Colonic mucosa (tissue), 4 donors: ENCODE data around the gene HSPA9. TPM values are rescaled to one million over a fixed set of nuclear protein-coding genes. Genes with fewer than 3 reads are reported as not detected.
"Not testable (repeated sequence)": the region's sequence is repeated elsewhere in the genome, so short reads cannot be mapped to it uniquely, and the experiment has no call there.

Experiments
- DNase-seq: peaks from one replicate; pipeline ENCODE4 v3.0.0-alpha.2; 2020
- H3K27ac ChIP-seq: fragments of 200-600 bp; one replicate; pipeline ENCODE4 v1.8.0; 2021
- H3K27me3 ChIP-seq: fragments of 200-600 bp; one replicate; pipeline ENCODE4 v1.8.0; 2021
- H3K36me3 ChIP-seq: fragments of 200-600 bp; one replicate; pipeline ENCODE4 v1.8.0; 2021
- H3K4me1 ChIP-seq: fragments of 200-600 bp; one replicate; pipeline ENCODE4 v1.8.0; 2021; ENCODE audit warnings: mild to moderate bottlenecking
- H3K4me3 ChIP-seq: fragments of 200-600 bp; one replicate; pipeline ENCODE4 v1.8.0; 2021
- H3K9ac ChIP-seq, 2 donors: one replicate each; pipeline ENCODE4 v1.7.0; 2013; ENCODE audit warnings: control low read depth in 2 of 2, low read depth in 2 of 2, low read length in 2 of 2
- H3K9me3 ChIP-seq: fragments of 200-600 bp; one replicate; pipeline ENCODE4 v1.8.0; 2021
- CTCF ChIP-seq: fragments of 200-600 bp; IDR thresholded peaks from one replicate; pipeline ENCODE4 v1.8.0; 2022; ENCODE audit warnings: antibody characterized with exemption, mild to moderate bottlenecking
- intact Hi-C: fragments of 100-400 bp; cut with DNase I; formaldehyde crosslinking; loops from one replicate; pipeline ENCODE4 v1.14.1; 2022
- total RNA-seq, 2 donors: library from RNA; stranded (reverse); fragmentation: NEBNext Ultra II Directional in 1 of 2; extraction: Animal tissue kit (Norgen Biotek cat#: 25700) in 1 of 2; gene quantifications; one replicate each; pipeline ENCODE4 v1.2.1, GENCODE V29; 2021
- donor health status: healthy.
- donor health status: DM: no; HTN: no; CAD: no.
- donor health status: DM: no; HTN: no; CAD: no.

The HSPA9 gene
- total RNA-seq, 2 donors from 2014 or later: 196 to 289 TPM

- Histone ChIP-seq H3K4me1 (no peaks in the 10 kb centered on the region), H3K36me3 (peaks cover 5% of the 10 kb centered on the region), H3K4me3 (no peak overlapping the region), H3K9me3 (no peaks in the 10 kb centered on the region), H3K27ac (no peak overlapping the region), H3K27me3 (no peaks in the 10 kb centered on the region), H3K9ac (no peak overlapping the region)
- intact Hi-C loops: no loop called here
- no peak for TF ChIP-seq CTCF
- DNase-seq: no peak
Measured at GRCh38 chr5:138514021-138514420, 61.2 kb downstream of the HSPA9 start.

DNA sequence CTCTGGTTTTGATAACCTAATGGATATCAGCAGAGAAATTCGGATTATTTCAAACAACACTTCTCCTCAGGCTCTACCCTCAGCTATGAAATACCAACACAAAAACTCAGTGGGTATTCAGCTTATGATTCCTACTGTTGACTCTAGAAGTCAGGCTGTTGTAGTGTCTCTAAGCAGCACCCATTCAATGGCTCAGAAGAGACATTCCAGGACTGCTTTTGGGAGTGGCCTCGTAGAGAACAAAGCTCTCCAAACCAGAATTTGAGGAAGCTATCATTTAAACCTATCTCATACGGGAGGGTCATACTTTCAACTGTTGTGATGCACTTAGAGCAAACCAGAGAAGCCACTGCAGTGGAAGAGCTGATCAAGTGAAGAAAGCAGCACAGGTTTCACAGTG, 66.2 kb downstream of the HSPA9 start:
- no peaks in the 10 kb centered on the region for H3K27me3 ChIP-seq
- no peak overlapping the region for H3K4me3 ChIP-seq
- H3K4me1 ChIP-seq: no peaks in the 10 kb centered on the region
- no peaks in the 10 kb centered on the region for H3K36me3 ChIP-seq
- TF ChIP-seq CTCF: no peak
- intact Hi-C loops: no loop called here
- H3K9ac ChIP-seq: no peak overlapping the region
- no peaks in the 10 kb centered on the region for H3K9me3 ChIP-seq
- no peak for DNase-seq
- H3K27ac ChIP-seq: no peak overlapping the region

DNA sequence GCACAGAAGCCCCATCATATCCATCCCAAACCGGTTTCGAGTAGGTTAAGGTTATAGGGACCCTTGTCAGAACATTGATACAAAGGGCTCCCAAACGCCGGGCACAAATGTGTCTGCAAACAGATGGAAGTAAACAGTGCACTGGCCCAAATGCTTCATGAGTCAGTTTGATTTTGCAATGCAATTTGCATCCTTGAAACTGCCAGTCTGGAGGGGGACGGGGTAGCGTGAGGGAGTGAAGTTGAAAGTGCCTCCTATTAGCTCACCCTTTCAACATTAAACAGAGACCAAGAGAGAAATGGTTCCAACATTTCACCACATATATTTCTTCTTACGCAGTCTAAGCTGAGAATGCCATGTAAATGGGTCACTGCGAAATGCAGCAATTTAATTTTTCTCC, 67.7 kb downstream of the HSPA9 start:
- H3K4me3 ChIP-seq, H3K9me3 ChIP-seq, H3K9ac ChIP-seq, DNase-seq, H3K27ac ChIP-seq, H3K4me1 ChIP-seq, intact Hi-C loops, H3K36me3 ChIP-seq, H3K27me3 ChIP-seq: not testable (repeated sequence)

DNA sequence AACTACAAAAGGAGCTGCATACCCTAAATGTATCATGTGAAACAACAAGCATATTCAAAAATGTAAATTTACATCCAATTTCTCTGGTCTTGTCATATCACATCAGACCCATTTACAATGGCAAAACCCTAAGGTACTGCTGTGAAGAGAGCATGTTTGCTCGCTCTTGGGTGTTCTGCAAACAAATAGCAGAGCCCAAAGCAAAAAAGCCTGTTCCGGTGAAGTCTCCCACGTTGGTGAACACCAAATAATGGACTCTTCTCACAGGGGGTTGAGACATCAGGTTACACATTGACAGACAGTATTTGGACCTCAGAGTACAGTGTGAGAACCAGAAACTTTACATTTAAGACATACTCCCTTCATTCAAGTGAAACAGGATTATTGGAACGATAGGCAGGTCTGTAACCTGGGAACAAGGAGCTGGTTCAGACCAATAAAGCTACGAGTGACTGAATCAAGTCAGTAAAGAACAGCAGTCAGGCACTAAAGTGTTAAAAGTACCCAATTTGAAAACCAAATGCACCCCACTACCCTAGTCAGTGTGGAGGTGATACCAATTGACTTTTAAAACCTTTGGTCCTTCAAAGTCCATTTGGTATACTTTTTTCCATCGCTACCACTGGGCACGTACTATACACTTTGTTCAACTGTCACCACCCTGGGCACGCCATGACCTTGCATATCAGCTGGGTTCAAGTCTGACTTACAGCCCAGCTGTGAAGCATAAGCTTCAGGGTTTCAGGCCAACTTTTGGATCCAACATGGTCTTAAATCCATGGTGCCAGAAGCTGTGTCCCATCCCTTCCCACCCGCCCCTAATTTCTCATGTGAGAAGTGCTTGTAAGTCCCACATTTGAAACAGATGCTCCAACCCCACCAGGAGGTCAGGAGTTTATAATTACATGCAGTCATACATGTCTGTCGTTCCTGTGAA, 68.6 kb downstream of the HSPA9 start:
- intact Hi-C loops: no loop called here
- no peak for TF ChIP-seq CTCF
- Histone ChIP-seq H3K9me3 (no peaks in the 10 kb centered on the region), H3K9ac (no peak overlapping the region), H3K27ac (no peak overlapping the region), H3K4me1 (no peaks in the 10 kb centered on the region), H3K36me3 (no peaks in the 10 kb centered on the region), H3K27me3 (no peaks in the 10 kb centered on the region), H3K4me3 (no peak overlapping the region)
- DNase-seq: no peak

DNA sequence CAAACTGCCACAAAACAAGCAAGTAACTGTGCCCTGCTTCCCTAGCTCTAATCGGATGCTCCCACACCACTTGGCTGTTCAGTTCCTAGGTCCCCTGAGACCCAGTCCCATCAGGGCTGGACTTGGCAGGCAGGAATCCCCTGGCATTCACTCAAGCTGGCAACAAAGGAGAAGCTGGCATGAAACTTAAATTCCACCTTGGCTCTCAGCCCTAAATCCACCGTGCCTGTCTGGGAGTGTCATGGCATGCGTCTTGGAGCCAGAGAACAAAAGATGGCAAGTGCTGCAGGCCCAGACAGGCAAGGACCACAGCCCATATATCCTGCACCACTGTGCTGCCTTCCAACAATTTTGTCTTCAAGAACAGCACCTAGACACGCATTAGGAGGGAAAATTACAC, 70.4 kb downstream of the HSPA9 start:
- Histone ChIP-seq H3K9me3 (no peaks in the 10 kb centered on the region), H3K27me3 (no peaks in the 10 kb centered on the region), H3K36me3 (no peaks in the 10 kb centered on the region), H3K4me3 (no peak overlapping the region), H3K27ac (no peak overlapping the region), H3K4me1 (no peaks in the 10 kb centered on the region), H3K9ac (no peak overlapping the region)
- DNase-seq: no peak
- intact Hi-C loops: loop anchor here (5.0 kb wide), 1 partner anchor 37 kb away; the partner anchor contains the start of gene EGR1
- TF ChIP-seq CTCF: no peak

Other genes starting within 250 kb of the HSPA9 start
- gene CDC25C, start 243.6 kb downstream of the HSPA9 start, total RNA-seq: 10 to 100 TPM in 1 of 2 donors, 1 to 10 TPM in 1; 4.3 to 10.2 TPM
- gene FAM53C, start 237.1 kb downstream of the HSPA9 start, total RNA-seq: 10 to 100 TPM; 14.8 to 18.6 TPM
- gene KDM3B, start 222.7 kb downstream of the HSPA9 start, total RNA-seq: 10 to 100 TPM; 62.3 to 77.5 TPM
- gene REEP2, start 136.3 kb downstream of the HSPA9 start, total RNA-seq: 1 to 10 TPM in 1 of 2 donors, under 1 TPM in 1; 0.42 to 3.2 TPM
- gene EGR1, start 109.9 kb downstream of the HSPA9 start, total RNA-seq: 10 to 100 TPM in 1 of 2 donors, 1 to 10 TPM in 1; 6.7 to 73.9 TPM
- 10 to 100 TPM; 81.5 to 96.2 TPM for gene ETF1, start 32.2 kb downstream of the HSPA9 start, total RNA-seq
- gene CTNNA1, start 178.0 kb upstream of the HSPA9 start, total RNA-seq: 100 to 1,000 TPM; 400 to 483 TPM